Inferior parietal cortex (tissue), 1 donor: Measurements from ENCODE around the gene MFSD2B.

Experiments used
- DNase-seq: peaks from one replicate; pipeline ENCODE4 v3.0.0-alpha.2; 2016; ENCODE audit errors: extremely low spot score

Gene MFSD2B

DNA sequence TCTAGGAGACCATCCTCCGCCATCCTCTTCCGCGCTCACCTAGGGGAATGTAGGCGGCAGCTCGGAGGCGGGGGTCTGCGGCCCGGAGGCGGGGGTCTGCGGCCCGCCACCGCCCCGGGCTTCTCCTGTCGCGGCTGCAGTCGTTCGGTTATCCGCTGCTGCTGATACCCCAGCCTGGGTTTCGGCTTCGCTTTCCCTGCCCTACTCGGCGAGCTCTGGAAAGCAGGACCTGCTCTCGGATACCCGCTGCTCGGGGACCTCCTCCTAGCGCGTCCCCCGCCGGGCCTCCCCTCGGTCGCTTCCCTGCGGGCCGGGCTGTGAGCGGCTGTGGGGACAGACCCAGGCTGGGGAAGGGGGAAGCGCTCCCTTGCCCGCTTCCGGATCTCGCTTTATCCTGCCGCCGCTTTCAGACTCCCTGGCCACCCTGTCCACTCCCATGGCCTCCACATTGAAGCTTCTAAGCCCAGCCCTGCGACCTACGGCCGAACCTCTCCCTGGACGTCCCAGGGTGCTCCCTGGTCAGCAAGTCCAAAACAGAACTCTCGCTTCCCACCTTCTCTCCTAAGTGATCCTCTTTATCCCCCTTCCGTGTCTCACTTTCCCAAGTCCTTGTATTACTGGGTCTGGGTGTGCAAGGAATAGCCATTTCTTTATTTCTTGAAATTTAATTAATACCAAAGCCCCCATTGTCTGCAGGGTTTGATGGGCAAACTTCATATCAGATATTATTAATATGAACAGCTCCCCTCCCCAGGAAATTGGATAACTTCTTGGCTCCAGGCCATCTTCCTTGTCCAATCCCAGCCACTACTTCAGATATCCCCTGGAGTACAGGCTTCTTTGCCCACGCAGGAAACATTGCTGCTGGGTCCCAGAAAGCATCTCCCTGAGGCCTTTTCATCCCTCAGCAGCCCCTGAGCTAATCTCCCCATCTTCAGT lies 40.4 kb downstream of the MFSD2B start:
- no peak for DNase-seq

DNA sequence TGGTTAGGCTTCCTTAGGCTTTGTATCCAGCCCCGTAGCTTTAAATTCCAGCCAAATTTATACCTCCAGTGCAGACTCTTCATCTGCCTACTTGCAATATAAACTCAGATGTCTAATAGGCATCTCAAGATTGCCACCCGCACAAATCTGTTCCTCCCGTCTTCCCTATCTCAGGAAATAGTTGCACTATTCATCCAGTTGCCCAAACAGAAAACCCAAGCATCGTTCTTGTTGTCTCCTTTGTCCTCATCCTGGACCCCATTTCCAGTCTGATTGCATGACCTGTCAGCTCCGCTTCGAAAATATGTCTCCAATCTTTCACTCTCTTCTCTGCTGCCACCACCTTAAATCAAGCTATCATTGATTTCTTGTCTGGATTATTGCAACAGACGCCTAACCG lies 41.9 kb downstream of the MFSD2B start:
- DNase-seq, result peak; percentile 17

DNA sequence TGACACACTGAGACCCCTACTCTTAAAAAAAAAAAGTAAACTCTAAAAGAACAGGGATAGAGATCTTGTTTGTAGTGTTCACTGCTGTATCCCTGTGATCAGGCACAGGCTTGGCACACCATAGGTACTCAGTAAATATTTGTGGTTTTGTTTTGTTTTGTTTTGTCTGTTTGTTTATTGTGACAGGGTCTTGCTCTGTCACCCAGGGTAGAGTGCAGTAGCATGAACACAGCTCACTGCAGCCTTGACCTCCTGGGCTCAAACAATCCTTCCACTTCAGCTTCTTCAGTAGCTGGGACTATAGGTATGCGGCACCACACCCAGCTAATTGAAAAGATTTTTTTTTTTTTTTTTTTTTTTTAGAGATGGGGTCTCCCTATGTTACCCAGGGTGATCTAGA lies 43.1 kb downstream of the MFSD2B start:
- no peak for DNase-seq

DNA sequence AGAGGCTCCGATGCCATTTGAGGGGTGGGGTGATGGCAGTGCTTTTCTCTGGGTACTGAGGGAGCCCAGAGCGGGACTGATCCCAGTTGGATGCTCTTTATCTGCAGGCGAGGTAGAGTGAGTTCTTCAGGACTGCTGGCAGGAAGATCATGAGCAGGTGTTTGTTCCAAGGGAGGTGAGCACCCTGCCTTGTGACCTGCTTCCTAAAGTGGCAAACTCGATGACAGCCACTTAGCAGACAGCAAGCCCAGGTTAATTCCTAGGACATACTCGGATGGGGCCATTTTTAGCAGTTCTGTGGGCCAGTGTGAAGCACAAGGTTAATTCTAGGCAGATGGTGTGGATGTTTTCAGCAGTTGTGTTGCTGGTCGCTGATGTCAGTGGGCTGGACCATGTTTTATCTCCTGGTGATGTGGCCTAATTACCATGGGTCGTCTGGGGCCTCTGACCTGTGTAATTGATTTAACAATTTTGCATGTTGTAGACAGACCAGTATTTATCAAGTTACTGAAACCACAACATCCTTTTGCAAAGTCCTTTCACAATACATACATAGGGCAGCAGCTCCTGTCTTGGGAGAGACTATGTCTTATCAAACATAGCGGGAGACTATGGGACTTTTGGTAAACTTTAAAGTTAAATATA lies 44.6 kb downstream of the MFSD2B start:
- no peak for DNase-seq

DNA sequence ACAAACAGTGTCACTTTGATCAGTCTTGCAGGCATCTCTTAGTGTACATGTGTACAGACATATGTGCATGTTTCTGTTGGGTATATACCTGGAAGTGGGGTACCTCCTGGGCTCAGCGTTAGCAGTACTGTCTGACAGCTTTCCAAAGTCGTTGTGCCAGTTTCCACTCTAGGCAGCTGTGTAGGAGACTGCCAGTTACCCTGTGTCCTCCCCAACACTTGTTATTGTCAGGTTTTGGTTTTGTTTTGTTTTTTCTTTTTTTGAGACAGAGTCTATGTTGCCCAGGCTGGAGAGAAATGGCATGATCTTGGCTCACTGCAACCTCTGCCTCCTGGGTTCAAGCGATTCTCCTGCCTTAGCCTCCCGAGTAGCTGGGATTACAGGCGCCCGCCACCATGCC lies 45.9 kb downstream of the MFSD2B start:
- DNase-seq, result no peak

DNA sequence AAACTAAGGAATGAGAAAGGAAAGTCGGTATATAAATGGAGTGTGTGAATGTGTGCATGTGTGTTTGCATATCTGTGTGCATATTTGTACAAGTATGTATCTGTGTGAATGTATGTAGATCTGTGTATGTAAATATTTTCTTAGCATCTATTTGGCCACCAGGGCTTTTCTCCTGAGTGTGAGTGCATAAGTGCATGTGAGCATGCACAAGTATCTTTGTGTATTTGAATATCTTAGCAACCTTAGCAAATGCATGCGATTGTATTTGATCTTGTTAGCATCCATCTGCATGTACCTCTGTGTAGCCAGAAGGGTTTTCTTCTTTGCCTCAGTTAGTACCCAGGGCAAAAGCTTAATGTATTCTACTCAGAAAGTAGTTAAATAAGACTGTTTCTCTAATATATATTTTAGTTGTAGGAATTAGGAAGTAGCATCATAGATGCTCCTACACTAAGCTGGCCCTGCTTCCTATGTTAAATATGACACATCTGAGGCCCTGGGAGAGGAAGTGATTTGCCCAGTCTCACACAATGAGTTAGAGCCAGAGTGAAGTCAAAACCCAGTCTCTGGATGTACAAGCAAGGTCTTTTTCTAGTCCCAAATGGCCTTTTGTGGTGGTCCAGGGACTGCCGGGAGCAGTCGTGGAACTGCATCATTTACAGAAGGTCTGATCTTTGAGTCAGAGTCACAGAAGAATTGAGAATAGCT lies 48.8 kb downstream of the MFSD2B start:
- no peak for DNase-seq

DNA sequence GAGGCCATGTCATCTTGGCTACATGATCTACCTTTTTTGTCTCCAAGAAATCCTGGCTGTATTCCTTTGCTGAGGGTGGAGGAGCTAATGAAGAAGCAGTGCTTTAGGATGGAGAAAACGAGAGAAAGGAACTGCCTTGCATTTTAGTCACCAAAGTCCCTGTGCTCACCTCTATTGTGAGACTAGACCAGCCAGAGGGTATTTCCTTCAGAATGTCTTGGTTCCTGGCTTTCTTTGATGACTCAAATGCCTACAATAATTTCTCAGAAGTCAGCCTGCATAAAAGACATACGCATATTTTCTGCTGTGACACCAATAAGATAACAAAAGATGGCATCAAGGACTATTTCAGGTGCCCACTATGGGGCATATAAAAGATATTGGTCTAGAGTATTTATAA lies 55.5 kb downstream of the MFSD2B start:
- no peak for DNase-seq

DNA sequence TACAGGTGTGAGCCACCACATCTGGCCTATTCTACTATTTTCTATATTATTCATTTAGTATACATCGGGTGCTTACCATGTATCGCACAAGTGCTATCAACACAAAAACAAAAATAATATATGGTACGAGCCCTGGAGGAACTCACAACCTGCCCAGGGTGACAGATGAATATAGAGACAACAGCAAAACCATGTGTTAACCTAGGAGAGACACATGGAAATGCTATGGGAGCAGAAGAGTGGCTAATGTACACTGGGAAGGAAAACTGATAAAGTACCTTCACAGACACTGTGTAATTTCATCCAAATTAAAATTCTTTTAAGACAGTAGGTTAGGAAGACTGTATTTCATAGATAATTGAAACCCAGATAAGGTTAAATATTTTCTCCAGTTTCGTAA lies 62.4 kb downstream of the MFSD2B start:
- DNase-seq, result no peak

DNA sequence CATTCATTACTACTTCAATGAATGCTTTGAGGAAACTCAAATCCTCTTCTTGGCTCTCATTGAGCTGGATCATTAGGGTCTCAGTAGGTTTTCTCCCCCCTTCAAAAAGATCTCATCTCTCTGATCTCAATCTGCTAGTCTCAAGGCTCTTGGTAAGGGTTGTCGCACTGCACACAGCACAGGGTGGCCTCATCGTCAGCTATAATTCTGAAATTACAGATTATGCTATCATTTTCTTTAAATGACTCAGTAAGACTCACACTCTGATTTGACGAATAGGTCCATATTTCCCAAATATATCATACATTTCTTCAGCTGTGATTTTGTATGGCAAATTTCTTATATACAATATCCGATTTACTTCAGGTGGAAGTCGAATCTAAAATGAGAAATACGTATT lies 63.9 kb downstream of the MFSD2B start:
- no peak for DNase-seq

DNA sequence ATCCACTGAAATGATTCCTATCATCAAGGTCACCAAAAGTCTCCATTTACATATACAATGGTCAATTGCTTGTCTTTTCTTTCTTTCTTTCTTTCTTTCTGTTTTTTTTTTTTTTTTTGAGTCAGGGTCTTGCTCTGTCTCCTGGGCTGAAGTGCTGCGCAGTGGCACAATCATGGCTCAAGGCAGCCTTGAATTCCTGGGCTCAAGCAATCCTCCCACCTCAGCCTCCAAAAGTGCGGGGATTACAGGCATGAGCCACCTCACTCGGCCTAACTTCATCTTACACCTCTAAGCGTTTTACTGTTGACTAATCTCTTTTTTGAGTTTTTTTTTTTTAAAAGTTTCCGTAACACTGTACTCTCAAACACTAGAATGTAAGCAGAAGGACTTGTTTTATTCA lies 65.4 kb downstream of the MFSD2B start:
- DNase-seq, result no peak
